Measurements from ENCODE around the gene ATP8A1.

ATP8A1 gene

GRCh38 chr4:42649870-42650269, 7.0 kb downstream of the ATP8A1 start:
- no peak for DNase-seq (ENCODE audit: low read depth)

GRCh38 chr4:42646999-42647541, 9.8 kb downstream of the ATP8A1 start:
- no peak for DNase-seq (ENCODE audit: low read depth)

- no peak for DNase-seq (ENCODE audit: low read depth)
Measured at GRCh38 chr4:42646013-42646784, 10.7 kb downstream of the ATP8A1 start.

DNA sequence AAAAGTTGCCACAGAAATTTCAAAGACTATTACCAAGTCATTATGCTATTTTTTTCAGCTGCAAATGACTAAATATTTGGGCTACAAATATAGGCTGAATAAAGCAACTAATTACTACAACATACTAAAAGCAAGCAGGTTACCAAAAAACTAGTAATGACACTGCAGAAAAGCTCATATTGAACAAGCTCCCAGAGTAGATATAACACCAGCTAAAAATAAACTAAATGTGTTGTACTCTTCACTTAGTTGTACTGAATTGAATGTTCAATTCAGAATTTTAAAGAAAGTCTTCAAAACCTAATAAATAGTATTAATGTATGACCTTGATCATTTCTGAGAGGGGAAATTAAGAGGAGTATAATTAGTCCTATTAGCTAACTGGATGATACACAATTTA, 12.0 kb downstream of the ATP8A1 start:
- no peak for DNase-seq (ENCODE audit: low read depth)

- DNase-seq (ENCODE audit: low read depth): no peak
Measured at GRCh38 chr4:42643685-42644084, 13.2 kb downstream of the ATP8A1 start.

GRCh38 chr4:42642845-42643615, 13.9 kb downstream of the ATP8A1 start:
- no peak for DNase-seq (ENCODE audit: low read depth)

GRCh38 chr4:42642101-42642797, 14.7 kb downstream of the ATP8A1 start:
- no peak for DNase-seq (ENCODE audit: low read depth)

GRCh38 chr4:42641656-42642055, 15.2 kb downstream of the ATP8A1 start:
- no peak for DNase-seq (ENCODE audit: low read depth)

DNA sequence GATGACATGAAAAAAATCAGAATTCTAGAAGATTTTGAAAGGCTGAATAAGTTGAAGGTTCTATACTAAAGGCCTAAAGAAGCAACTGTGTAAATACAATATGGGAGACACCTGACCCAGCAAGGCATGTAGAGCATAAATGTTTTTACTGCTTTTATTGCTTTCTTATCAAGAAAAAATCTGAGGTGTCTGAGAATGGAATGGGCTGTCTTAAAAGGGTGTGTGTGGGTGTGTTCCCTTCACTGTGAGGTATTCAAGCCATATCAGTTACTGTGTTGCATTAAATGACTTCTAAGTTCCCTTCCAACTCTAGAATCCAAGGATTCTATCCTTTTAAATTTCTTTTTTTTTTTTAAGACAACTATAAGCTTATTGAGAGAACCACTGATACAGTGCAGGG, 15.7 kb downstream of the ATP8A1 start:
- DNase-seq (ENCODE audit: low read depth): no peak

GRCh38 chr4:42640613-42641012, 16.3 kb downstream of the ATP8A1 start:
- DNase-seq (ENCODE audit: low read depth): no peak

DNA sequence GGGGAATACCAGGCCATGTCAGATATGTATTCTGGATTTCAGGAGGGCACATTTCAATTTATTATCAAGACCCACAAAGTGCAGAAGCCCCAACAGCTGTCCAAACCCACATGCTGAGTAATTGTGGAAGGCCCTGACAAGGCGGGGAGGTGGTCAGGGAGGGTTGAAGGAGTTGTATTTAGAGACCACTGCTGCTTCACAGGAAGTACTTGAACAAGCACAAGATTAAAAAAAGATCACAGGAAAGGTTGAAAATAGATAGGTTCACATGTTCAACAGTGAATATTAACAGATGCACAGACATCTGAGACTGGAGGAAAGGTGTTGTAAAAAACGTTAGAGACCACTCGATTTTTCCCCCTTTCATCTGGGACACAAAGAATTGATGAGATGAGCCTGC, 17.9 kb downstream of the ATP8A1 start:
- DNase-seq (ENCODE audit: low read depth): no peak

DNA sequence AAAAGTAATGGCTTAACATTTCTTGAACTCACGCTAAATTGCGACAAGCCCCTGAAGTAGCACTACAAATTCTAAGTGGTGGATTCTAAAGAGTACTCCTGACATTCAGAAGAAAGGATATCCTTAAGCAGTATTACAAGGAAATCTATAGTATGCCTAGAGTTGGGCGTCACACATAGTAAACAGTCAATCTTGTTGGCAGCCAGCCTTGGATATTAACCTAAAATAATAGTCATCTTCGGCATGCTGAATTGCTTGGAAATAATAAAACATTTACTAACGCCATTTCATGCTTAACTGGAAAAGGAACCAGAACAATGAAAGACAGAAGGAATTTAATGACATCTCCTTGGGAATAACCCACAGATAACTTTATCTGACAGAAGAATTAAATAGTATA, 18.6 kb downstream of the ATP8A1 start:
- no peak for DNase-seq (ENCODE audit: low read depth)

- DNase-seq (ENCODE audit: low read depth): no peak
Measured at GRCh38 chr4:42637867-42638266, 19.0 kb downstream of the ATP8A1 start.

DNA sequence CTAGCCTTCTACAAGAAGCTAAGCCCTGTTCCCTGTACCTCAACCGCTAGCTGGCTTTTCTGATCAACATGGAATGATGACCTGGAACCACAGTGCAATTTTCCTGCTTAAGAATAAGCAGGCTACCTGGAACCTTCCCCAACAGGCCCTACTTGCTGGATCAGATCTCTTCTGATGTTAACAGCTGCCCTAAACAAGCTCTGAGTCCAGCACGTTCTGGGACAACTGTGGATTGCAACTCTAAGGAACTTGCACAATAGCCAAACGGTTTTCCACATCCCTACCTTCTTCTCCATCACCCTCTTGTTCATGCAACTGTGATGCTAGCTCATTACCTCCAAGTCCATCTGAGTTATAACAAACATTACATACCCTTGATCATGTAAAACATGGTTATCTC, 19.8 kb downstream of the ATP8A1 start:
- DNase-seq (ENCODE audit: low read depth): no peak

DNA sequence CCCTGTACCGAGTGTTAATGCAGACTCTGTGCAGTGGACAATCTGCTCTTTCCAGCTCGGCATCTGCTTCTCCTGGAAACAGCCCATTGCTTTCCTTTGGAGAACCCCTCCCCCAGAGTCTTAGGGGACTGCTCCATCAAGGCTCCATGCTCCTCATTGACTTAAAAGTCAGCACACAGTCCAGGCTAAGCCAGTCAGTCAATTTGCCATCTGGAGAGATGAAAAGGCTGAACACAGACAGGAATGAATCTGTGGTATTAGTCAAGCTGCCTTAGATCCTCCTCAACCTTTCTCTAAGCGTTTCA, 20.3 kb downstream of the ATP8A1 start:
- DNase-seq (ENCODE audit: low read depth): no peak

GRCh38 chr4:42633605-42634388, 23.1 kb downstream of the ATP8A1 start:
- DNase-seq (ENCODE audit: low read depth): no peak

- no peak for DNase-seq (ENCODE audit: low read depth)
Measured at GRCh38 chr4:42632653-42633382, 24.1 kb downstream of the ATP8A1 start.

DNA sequence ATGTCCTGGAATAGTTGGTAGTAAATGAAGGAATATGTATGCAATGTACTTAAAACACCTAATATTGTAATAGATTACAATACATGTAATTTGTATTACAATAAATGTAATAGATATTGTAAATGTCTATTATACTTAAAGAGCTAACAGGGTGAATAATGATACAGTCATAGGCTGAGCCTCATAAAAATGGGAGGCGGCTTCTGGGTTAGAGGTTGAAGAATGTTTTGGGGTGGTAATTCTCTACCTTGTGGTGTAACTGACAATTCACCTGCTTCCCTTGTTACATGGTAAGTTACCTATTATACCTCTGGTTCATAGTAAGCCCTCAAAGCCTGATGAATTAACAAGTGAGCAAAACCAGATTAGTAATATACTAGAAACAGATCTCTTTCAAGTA, 26.0 kb downstream of the ATP8A1 start:
- DNase-seq (ENCODE audit: low read depth): no peak

DNA sequence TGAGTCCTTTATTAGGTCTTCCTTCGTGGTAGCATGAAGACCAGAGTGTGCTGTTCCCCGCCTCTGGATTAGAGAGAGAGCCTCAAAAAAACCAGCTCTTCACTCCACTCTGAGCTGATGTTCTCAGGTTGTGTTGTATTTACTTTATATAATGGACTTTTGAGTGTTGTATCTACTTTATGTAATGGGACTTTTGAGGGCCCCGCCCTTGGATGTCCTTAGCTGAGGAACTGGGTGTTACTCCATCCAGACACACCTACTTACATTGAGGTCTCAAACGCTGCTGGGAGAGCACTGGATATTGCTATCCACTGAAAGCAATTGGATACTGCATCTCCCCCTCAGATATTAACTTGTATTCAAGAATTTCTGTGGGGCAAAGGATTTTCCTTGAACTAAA, 28.2 kb downstream of the ATP8A1 start:
- no peak for DNase-seq (ENCODE audit: low read depth)

DNA sequence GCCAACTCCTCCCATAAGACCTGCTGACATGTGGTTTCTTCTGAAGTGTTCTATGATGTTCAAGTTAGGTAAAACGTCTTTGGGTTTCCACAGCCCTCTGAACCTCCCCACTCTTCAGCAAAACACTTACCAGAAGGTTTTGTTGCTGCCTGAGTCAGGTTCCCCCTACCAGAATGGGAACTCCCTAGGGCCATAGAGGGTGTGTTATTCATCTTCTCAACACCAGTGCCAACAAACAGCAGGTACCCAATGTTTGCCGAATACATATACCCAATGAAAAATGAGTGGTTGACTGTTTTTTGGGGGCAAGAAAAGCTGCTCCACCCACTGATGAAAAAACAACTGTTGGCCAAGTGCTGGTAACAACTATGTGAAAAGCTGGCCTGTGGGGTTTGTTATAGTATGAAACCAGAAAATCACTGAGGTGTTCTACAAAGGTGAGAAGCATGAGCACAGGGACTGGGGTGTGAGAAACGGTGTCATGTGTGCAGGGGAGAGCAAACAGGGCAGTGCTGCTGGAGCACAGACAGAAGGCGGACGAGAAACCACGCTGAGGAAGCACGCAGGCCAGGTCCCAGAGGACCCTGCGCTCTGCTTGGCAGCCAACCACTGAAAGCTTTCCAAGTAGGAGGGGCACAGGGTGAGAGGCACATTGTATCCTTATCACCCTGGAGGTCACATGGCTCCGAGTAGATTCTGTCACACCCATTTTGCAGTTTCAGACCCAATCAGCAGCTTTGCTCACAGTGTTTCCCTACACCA, 28.8 kb downstream of the ATP8A1 start:
- no peak for DNase-seq (ENCODE audit: low read depth)
